GM21447 (cell line): ENCODE data around the gene HNRNPH2.

ENCODE experiments used
- ATAC-seq: cut with Tn5 transposase; IDR thresholded peaks from one replicate; pipeline ENCODE4 v1.9.1; 2021; ENCODE audit not compliant: unreplicated experiment

HNRNPH2 gene

GRCh38 chrX:101452056-101452455 is 44.0 kb downstream of the HNRNPH2 start:
- no peak for ATAC-seq

DNA sequence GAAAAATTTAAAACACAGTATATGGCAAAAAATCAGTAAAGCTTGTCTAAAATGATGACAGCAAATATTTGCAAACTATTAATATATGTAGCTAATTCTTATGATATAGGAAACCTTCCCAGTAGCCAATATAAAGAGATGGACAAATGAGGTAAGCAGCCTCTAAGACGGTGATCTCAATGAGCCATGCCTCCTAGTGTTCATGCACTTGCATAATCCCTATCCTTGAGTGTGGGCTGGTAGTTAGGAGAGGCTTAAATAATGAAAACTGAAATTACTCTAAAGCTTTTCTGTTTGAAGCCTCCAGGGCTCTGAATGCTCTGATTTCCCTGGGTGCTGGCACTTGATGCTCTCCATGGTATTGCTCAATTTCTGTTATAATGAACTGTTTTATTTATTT is 52.6 kb downstream of the HNRNPH2 start:
- no peak for ATAC-seq

- no peak for ATAC-seq
These were observed 54.9 kb downstream of the HNRNPH2 start for GRCh38 chrX:101462892-101463291.
